GM19395 (cell line): ENCODE measurements around the gene SLC25A22.

Source experiments
- ATAC-seq: cut with Tn5 transposase; IDR thresholded peaks from one replicate; pipeline ENCODE4 v1.9.1; 2021; ENCODE audit warnings: mild to moderate bottlenecking, moderate library complexity; ENCODE audit not compliant: unreplicated experiment

Gene SLC25A22

GRCh38 chr11:761526-762108, 36.5 kb downstream of the SLC25A22 start:
- no peak for ATAC-seq

- ATAC-seq: no peak
Observed at GRCh38 chr11:760236-760635, 37.8 kb downstream of the SLC25A22 start.

- no peak for ATAC-seq
Observed at GRCh38 chr11:749731-750130, 48.4 kb downstream of the SLC25A22 start.

- ATAC-seq: peak; percentile 13
Observed at GRCh38 chr11:748007-748359, 50.1 kb downstream of the SLC25A22 start.

- ATAC-seq: peak; percentile 72
Observed at GRCh38 chr11:747158-748006, 50.7 kb downstream of the SLC25A22 start, which contains the start of gene TALDO1. Gene TALDO1, plus strand, starts transcription at chr11:747464. Its CDS starts 18 bp downstream, at chr11:747482.

- peak; percentile 48 for ATAC-seq
Observed at GRCh38 chr11:746289-747157, 51.6 kb downstream of the SLC25A22 start.

- ATAC-seq: no peak
Observed at GRCh38 chr11:745428-745827, 52.7 kb downstream of the SLC25A22 start.

- no peak for ATAC-seq
Observed at GRCh38 chr11:742571-743201, 55.4 kb downstream of the SLC25A22 start.

- no peak for ATAC-seq
Observed at GRCh38 chr11:742156-742546, 55.9 kb downstream of the SLC25A22 start.
